ENCODE results near the gene YPEL1. TPM values are rescaled to one million over a fixed set of nuclear protein-coding genes. Genes with fewer than 3 reads are reported as not detected.

The YPEL1 gene
- total RNA-seq, 1 experiment from 2014 or later = 3.1 TPM

DNA sequence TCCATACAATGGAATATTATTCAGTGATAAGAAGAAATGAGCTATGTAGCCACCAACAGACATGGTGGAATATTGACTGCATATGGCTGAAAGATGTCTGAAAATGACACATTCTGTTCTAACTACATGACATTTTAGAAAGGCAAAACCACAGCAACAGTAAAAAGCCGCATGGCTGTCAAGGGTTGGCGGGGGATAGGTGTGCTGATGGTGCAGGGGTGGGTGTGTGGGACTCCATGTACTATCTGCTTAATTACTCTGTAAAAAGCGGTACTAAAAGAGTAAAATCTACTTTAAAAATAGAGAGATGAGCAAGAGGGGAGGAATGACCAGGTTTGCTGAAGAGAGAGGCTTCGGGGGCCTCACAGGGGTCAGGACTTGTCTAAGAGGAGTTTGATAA lies 16.7 kb upstream of the YPEL1 start (continued):
- no peak for TF ChIP-seq TCF7L2 (IDR thresholded peaks at IDR 0.05; ENCODE audit: borderline replicate concordance, extremely low read depth, insufficient read depth, insufficient read length)
- TF ChIP-seq POLR2AphosphoS5 (IDR thresholded peaks at IDR 0.05; ENCODE audit: low read depth, low read length) = no peak
- TF ChIP-seq POLR2A (IDR thresholded peaks at IDR 0.05; ENCODE audit: borderline replicate concordance, extremely low read depth, insufficient read depth, insufficient read length) = no peak
- TF ChIP-seq, protein P1, sequence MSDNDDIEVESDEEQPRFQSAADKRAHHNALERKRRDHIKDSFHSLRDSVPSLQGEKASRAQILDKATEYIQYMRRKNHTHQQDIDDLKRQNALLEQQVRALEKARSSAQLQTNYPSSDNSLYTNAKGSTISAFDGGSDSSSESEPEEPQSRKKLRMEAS (IDR thresholded peaks at IDR 0.05) = no peak
- no peak for TF ChIP-seq ZFX (IDR thresholded peaks at IDR 0.05)
- TF ChIP-seq SRF (IDR thresholded peaks at IDR 0.05; ENCODE audit: low read depth) = no peak
- TF ChIP-seq ZNF274 (IDR thresholded peaks at IDR 0.05; ENCODE audit: low read depth, low read length) = no peak

DNA sequence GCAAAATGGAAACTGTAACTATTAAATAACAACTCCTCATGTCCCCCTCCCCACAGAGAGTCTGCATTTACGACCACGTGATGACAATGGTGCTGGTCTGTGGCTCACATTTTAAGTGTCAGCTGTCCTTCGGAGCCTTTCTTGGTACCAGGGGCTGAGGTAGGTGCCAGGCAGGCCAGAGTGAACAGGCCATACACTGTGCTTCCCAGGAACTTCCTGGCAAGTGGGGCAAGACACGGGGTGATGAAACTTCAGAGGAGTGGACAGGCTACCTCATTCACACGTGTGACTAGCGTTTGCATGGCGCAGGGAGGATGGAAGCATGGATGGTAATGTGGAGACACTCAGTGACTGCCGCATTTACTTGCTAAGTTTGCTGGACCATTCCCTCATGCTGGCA lies 10.4 kb upstream of the YPEL1 start:
- no peaks in the 10 kb centered on the region for H3K79me2 ChIP-seq (ENCODE audit: insufficient read depth, low read length)
- no peak overlapping the region for H3K4me3 ChIP-seq (replicated peaks in 1 of 2; ENCODE audit: low read depth in 1 of 2, low read length in 2 of 2)
- POLR2A ChIA-PET = no interaction called here
- no peaks in the 10 kb centered on the region for H3K27me3 ChIP-seq (ENCODE audit: insufficient read depth, low read length)
- no peak overlapping the region for H3K9ac ChIP-seq (ENCODE audit: low read length)
- no peaks in the 10 kb centered on the region for H3K36me3 ChIP-seq (ENCODE audit: control insufficient read depth in 1 of 2, insufficient read depth in 2 of 2, low read length in 2 of 2)
- no peak overlapping the region for H3K27ac ChIP-seq (ENCODE audit: low read depth, low read length)
- no peak for TF ChIP-seq TCF7L2 (IDR thresholded peaks at IDR 0.05; ENCODE audit: borderline replicate concordance, extremely low read depth, insufficient read depth, insufficient read length)
- TF ChIP-seq, protein P2, sequence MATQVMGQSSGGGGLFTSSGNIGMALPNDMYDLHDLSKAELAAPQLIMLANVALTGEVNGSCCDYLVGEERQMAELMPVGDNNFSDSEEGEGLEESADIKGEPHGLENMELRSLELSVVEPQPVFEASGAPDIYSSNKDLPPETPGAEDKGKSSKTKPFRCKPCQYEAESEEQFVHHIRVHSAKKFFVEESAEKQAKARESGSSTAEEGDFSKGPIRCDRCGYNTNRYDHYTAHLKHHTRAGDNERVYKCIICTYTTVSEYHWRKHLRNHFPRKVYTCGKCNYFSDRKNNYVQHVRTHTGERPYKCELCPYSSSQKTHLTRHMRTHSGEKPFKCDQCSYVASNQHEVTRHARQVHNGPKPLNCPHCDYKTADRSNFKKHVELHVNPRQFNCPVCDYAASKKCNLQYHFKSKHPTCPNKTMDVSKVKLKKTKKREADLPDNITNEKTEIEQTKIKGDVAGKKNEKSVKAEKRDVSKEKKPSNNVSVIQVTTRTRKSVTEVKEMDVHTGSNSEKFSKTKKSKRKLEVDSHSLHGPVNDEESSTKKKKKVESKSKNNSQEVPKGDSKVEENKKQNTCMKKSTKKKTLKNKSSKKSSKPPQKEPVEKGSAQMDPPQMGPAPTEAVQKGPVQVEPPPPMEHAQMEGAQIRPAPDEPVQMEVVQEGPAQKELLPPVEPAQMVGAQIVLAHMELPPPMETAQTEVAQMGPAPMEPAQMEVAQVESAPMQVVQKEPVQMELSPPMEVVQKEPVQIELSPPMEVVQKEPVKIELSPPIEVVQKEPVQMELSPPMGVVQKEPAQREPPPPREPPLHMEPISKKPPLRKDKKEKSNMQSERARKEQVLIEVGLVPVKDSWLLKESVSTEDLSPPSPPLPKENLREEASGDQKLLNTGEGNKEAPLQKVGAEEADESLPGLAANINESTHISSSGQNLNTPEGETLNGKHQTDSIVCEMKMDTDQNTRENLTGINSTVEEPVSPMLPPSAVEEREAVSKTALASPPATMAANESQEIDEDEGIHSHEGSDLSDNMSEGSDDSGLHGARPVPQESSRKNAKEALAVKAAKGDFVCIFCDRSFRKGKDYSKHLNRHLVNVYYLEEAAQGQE (IDR thresholded peaks at IDR 0.05; ENCODE audit: low read depth) = no peak
- no peak for TF ChIP-seq CEBPB (IDR thresholded peaks at IDR 0.05; ENCODE audit: low read depth)
- TF ChIP-seq SP1 (IDR thresholded peaks at IDR 0.05; ENCODE audit: low read depth) = no peak
- no peak for TF ChIP-seq YY1 (IDR thresholded peaks at IDR 0.05; ENCODE audit: extremely low read depth, insufficient replicate concordance, low read depth, low read length)
- TF ChIP-seq POLR2A (IDR thresholded peaks at IDR 0.05; ENCODE audit: borderline replicate concordance, extremely low read depth, insufficient read depth, insufficient read length) = no peak
- no peak for TF ChIP-seq ELF1 (IDR thresholded peaks at IDR 0.05; ENCODE audit: borderline replicate concordance, low read depth)
- no peak for TF ChIP-seq POLR2AphosphoS5 (IDR thresholded peaks at IDR 0.05; ENCODE audit: low read depth, low read length)
- TF ChIP-seq, protein P3, sequence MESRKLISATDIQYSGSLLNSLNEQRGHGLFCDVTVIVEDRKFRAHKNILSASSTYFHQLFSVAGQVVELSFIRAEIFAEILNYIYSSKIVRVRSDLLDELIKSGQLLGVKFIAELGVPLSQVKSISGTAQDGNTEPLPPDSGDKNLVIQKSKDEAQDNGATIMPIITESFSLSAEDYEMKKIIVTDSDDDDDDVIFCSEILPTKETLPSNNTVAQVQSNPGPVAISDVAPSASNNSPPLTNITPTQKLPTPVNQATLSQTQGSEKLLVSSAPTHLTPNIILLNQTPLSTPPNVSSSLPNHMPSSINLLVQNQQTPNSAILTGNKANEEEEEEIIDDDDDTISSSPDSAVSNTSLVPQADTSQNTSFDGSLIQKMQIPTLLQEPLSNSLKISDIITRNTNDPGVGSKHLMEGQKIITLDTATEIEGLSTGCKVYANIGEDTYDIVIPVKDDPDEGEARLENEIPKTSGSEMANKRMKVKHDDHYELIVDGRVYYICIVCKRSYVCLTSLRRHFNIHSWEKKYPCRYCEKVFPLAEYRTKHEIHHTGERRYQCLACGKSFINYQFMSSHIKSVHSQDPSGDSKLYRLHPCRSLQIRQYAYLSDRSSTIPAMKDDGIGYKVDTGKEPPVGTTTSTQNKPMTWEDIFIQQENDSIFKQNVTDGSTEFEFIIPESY (IDR thresholded peaks at IDR 0.05; ENCODE audit: extremely low read depth, insufficient replicate concordance, low read length) = no peak
- no peak for TF ChIP-seq RAD21 (IDR thresholded peaks at IDR 0.05; ENCODE audit: low read depth)
- no peak for TF ChIP-seq FOSL1 (IDR thresholded peaks at IDR 0.05; ENCODE audit: low read depth)
- no peak for TF ChIP-seq JUND (IDR thresholded peaks at IDR 0.05)
- no peak for TF ChIP-seq ZFX (IDR thresholded peaks at IDR 0.05)
- TF ChIP-seq EZH2phosphoT487 (IDR thresholded peaks at IDR 0.05; ENCODE audit: borderline replicate concordance) = no peak
- H2AFZ ChIP-seq (ENCODE audit: low read depth, low read length, poor library complexity, severe bottlenecking) = no peak overlapping the region
- no TSS peak for BruUV-seq (replicated peaks)
- intact Hi-C loops (cut with micrococcal nuclease) = no loop called here
- DNase-seq (ENCODE audit: low read depth, low spot score) (no peak), ATAC-seq (no peak)
- no peak overlapping the region for H3K4me2 ChIP-seq (ENCODE audit: low read length)
- H4K20me1 ChIP-seq (ENCODE audit: insufficient read depth) = no peaks in the 10 kb centered on the region
- RAD21 ChIA-PET (ENCODE audit: low non-redundant PET in 1 of 2, low total read pairs in 2 of 2, uncharacterized antibody in 2 of 2, unreplicated experiment in 2 of 2) = no interaction called here
- H3K9me2 ChIP-seq (ENCODE audit: insufficient read depth) = no peaks in the 10 kb centered on the region
- CTCF ChIA-PET = no interaction called here
- no peaks in the 10 kb centered on the region for H3K4me1 ChIP-seq (ENCODE audit: control insufficient read depth in 1 of 2, insufficient read depth in 2 of 2, low read length in 2 of 2)
- no peaks in the 10 kb centered on the region for H3K9me3 ChIP-seq (ENCODE audit: control insufficient read depth in 1 of 2, insufficient read depth in 1 of 2, low read depth in 1 of 2, low read length in 2 of 2)
